Measurements from ENCODE around the gene SUN2. TPM values are rescaled to one million over a fixed set of nuclear protein-coding genes. Genes with fewer than 3 reads are reported as not detected.

SUN2 gene
- total and polyA plus RNA-seq, 10 of the 15 experiments (the other 5 are each of a cell fraction or from before 2014, with no cell fraction given) = 0.18 to 107 (median 35.9) TPM

GRCh38 chr22:38793721-38794466 lies 38.1 kb upstream of the SUN2 start, which contains the start of gene DNAL4:
TSS of gene DNAL4 (minus strand) at chr22:38794143. CDS start at chr22:38782731, 11,412 bp downstream.
- Histone ChIP-seq H4K20me1 (ENCODE audit: control insufficient read depth, insufficient read depth) (no peaks in the 10 kb centered on the region), H3K36me3 (ENCODE audit: control insufficient read depth in 2 of 2, insufficient read depth in 2 of 2, low read length in 1 of 2) (no peaks in the 10 kb centered on the region), H3K9me3 (replicated peaks; ENCODE audit: control insufficient read depth, insufficient read depth, low read length) (no peaks in the 10 kb centered on the region; the same call in 2 of the 3 replicates), H2AFZ (ENCODE audit: control insufficient read depth, low read depth, low read length) (peak within 1 kb of the TSS; percentile 82), H3K27me3 (replicated peaks in 1 of 2; ENCODE audit: control insufficient read depth in 2 of 2, insufficient read depth in 2 of 2, low read length in 1 of 2) (peaks cover 0 to 2% of the 10 kb centered on the region in 2 experiments; a peak in 1 of 4 replicates), H3K4me3 (peak within 1 kb of the TSS; percentile 93), H3K79me2 (ENCODE audit: control insufficient read depth, insufficient read depth, low read length) (no peaks in the 10 kb centered on the region), H3K9ac (ENCODE audit: control insufficient read depth, insufficient read depth, low read length) (peak within 1 kb of the TSS; percentile 67), H3K27ac (ENCODE audit: control insufficient read depth, insufficient read depth) (no peak within 1 kb of the TSS; the same call in 1 of the 2 replicates), H3K4me1 (ENCODE audit: control insufficient read depth, insufficient read depth, low read length) (0 out of 2 replicates have a peak, but pooled peaks cover 3% of the 10 kb centered on the region), H3K4me2 (ENCODE audit: control insufficient read depth, insufficient read depth) (peak within 1 kb of the TSS; percentile 60)
- SMC1A ChIA-PET (ENCODE audit: uncharacterized antibody, unreplicated experiment) = no interaction called here
- FAIRE-seq (peak; percentile 97), ATAC-seq (peak; percentile 100), DNase-seq (ENCODE audit: low read depth, low spot score) (peak; percentile 98)
- intact Hi-C loops (cut with micrococcal nuclease; ENCODE audit: unreplicated experiment) (loop anchor here (1.0 kb wide), 1 partner anchor 38 kb away; no protein-coding TSS in a partner anchor), in situ Hi-C loops (cut with MboI) (no loop called here)
- POLR2A ChIA-PET = interaction anchor here (0.9 kb wide), 1 partner anchor 88 kb away, joined by 4 read pairs; the partner anchor contains the start of gene GTPBP1
- BruUV-seq (replicated peaks) = no TSS peak
- 10% methylated on average over 31 of the region's 47 CpGs for WGBS (ENCODE audit: insufficient coverage, insufficient replicate concordance, low lambda C conversion rate, missing lambda C conversion rate)
- CTCF ChIA-PET = no interaction called here
- RAD21 ChIA-PET (ENCODE audit: unreplicated experiment) = no interaction called here
- no peak for TF ChIP-seq MXI1 (IDR thresholded peaks at IDR 0.05; ENCODE audit: low read depth, low read length)
- no peak for TF ChIP-seq SUPT20H (IDR thresholded peaks at IDR 0.05; ENCODE audit: borderline replicate concordance, control insufficient read depth, low read depth, low read length)
- 0 out of 2 replicates have a peak, but pooled peaks have one; percentile 46 for TF ChIP-seq TCF12 (IDR thresholded peaks at IDR 0.05; ENCODE audit: low read depth, low read length)
- peak; percentile 84 for TF ChIP-seq SP1 (IDR thresholded peaks at IDR 0.05; ENCODE audit: low read depth, low read length)
- no peak for TF ChIP-seq CBX3 (IDR thresholded peaks at IDR 0.05; ENCODE audit: borderline replicate concordance, low read depth)
- TF ChIP-seq, protein P1, sequence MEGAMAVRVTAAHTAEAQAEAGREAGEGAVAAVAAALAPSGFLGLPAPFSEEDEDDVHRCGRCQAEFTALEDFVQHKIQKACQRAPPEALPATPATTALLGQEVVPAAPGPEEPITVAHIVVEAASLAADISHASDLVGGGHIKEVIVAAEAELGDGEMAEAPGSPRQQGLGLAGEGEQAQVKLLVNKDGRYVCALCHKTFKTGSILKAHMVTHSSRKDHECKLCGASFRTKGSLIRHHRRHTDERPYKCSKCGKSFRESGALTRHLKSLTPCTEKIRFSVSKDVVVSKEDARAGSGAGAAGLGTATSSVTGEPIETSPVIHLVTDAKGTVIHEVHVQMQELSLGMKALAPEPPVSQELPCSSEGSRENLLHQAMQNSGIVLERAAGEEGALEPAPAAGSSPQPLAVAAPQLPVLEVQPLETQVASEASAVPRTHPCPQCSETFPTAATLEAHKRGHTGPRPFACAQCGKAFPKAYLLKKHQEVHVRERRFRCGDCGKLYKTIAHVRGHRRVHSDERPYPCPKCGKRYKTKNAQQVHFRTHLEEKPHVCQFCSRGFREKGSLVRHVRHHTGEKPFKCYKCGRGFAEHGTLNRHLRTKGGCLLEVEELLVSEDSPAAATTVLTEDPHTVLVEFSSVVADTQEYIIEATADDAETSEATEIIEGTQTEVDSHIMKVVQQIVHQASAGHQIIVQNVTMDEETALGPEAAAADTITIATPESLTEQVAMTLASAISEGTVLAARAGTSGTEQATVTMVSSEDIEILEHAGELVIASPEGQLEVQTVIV (IDR thresholded peaks at IDR 0.05; ENCODE audit: borderline replicate concordance, partially characterized antibody) = no peak
- no peak for TF ChIP-seq KLF5 (IDR thresholded peaks at IDR 0.05; ENCODE audit: partially characterized antibody)
- no peak for TF ChIP-seq CHD4 (IDR thresholded peaks at IDR 0.05)
- TF ChIP-seq EP300 (IDR thresholded peaks at IDR 0.05; ENCODE audit: borderline replicate concordance in 1 of 2, control insufficient read depth in 1 of 2, low read depth in 2 of 2, low read length in 2 of 2) = no peak
- TF ChIP-seq FOXK2 (IDR thresholded peaks at IDR 0.05) = no peak
- no peak for TF ChIP-seq MEF2A (IDR thresholded peaks at IDR 0.05; ENCODE audit: insufficient read depth, low read depth, low read length)
- TF ChIP-seq PBX3 (IDR thresholded peaks at IDR 0.05; ENCODE audit: insufficient replicate concordance, low read depth, low read length) = peak; percentile 97
- no peak for TF ChIP-seq PRDM15 (CRISPR knock-in tag; IDR thresholded peaks at IDR 0.05)
- peak; percentile 99 for TF ChIP-seq PKNOX1 (IDR thresholded peaks at IDR 0.05)

Measured in GM12878 (cell line).